Stimulated activated CD4-positive, alpha-beta T cell treated with anti-CD3 and anti-CD28 coated beads, Interleukin-4, amount 100 ng/mL, for 48 hours (primary cell): ENCODE data around the gene ITGAV.

Source experiments
- DNase-seq, 2 donors: peaks; one replicate each; pipeline ENCODE4 v3.0.0-alpha.2; 2020; ENCODE audit warnings: low read depth in 2 of 2

ITGAV gene

DNA sequence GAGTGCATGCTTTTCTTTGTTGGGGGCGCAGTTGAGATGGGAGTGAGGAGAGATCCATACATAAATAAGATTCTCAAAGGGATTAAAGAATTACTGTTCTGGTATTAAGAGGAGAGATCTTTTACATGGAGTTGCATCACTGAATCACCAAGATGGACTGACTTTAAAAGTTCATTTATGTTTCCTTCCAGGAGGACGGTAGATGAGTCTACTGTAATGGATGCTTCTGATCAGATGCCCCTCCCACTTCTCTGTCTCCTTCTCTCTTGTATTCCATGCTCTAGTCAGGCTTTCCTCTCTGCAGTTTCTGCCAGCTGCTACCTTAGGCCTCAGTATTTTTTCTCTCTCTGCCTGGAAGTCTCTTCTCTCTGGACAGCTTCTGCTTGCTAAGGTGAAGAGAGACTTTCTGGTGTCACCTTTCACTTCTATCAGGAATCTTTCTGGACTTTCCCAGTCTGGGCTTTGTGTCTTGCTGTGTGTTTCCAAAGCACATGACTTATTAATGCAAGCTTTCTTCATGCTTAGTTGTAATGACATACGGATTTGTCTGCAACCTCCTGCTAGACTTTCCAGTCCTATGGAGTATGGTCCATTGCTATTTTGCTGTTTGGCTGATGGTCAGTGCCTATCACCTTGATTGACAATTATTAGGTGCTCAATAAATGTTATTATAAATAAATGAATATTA lies 127.6 kb downstream of the ITGAV start:
- DNase-seq, result no peak

DNA sequence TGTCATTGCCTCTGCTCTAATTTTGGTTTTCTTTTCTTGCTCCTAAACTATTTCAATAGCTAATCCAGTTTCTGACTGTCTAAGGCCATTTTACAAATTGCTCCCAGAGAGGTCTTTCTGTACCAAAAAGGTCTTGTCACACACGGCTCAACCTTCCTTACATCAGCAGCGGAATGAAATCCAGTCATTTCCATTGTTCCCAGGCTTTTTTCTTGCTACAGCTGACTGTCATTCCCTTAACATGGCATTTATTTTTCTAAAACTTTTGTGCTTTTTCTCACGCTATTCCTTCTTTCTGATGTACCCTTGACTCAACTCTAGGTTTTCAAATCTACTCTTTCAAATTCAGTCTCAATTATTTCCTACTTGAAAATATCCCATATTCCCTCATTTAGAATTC lies 128.3 kb downstream of the ITGAV start:
- no peak for DNase-seq

- DNase-seq, result no peak
Measured at GRCh38 chr2:186718903-186719302, 129.0 kb downstream of the ITGAV start.

GRCh38 chr2:186721956-186722355 lies 132.1 kb downstream of the ITGAV start:
- DNase-seq, result no peak

DNA sequence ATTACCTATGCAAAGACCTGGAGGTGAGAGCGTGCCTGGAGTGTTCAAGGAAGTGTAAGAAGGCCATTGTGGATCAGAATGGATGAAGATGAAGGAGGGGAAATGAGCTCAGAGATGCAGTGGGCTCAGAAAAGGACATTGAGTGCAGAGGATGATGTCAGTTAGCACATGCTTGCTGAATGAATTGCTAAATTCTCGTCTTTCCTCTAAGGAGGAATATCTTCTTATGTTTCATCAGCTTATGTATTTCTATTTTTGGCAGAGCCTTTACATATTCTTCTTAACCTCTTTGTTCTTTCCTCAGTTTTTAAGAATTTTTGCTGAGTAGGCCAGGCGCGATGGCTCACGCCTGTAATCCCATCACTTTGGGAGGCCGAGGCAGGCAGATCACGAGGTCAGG lies 134.9 kb downstream of the ITGAV start:
- no peak for DNase-seq

- no peak for DNase-seq
Measured at GRCh38 chr2:186725783-186726182, 135.9 kb downstream of the ITGAV start.

GRCh38 chr2:186726938-186727337 lies 137.1 kb downstream of the ITGAV start:
- DNase-seq, result no peak

- no peak for DNase-seq
Measured at GRCh38 chr2:186728631-186729030, 138.8 kb downstream of the ITGAV start.
